HCT116 (cell line): ENCODE data around the gene ARHGEF9. TPM values are rescaled to one million over a fixed set of nuclear protein-coding genes. Genes with fewer than 3 reads are reported as not detected.

ENCODE experiments used
- ATAC-seq: fragments of 200-7000 bp; cut with Tn5 transposase; 2 replicates; pipeline ENCODE4 v1.9.1; 2020; ENCODE audit warnings: mild to moderate bottlenecking, moderate library complexity
- BruUV-seq: library from RNA; stranded (reverse); fragments of 400-500 nt; replicated peaks from 2 replicates; lab custom pipeline; 2021; lab: Mats Ljungman, UMichigan
- CTCF ChIA-PET: fragments of 300-600 bp; sonication (Branson Sonifier 250); formaldehyde crosslinking; loops from one replicate; lab custom pipeline; 2021; ENCODE audit warnings: antibody characterized with exemption; lab: Charles Lee
- POLR2A ChIA-PET: fragments of 300-600, 350-600 bp; sonication (Branson Sonifier 250); formaldehyde crosslinking; loops from one replicate; lab custom pipeline; 2021; ENCODE audit warnings: antibody characterized with exemption; lab: Charles Lee
- RAD21 ChIA-PET, 2 experiments: fragments of 300-600 bp; sonication (Branson Sonifier 250); formaldehyde crosslinking; loops; one replicate each; lab custom pipeline; 2023; ENCODE audit warnings: low total read pairs in 2 of 2; ENCODE audit not compliant: uncharacterized antibody in 2 of 2, unreplicated experiment in 2 of 2, low non-redundant PET in 1 of 2; lab: Charles Lee
- DNase-seq: peaks from one replicate; pipeline ENCODE4 v3.0.0-alpha.2; 2010; ENCODE audit warnings: low read depth, low spot score
- H2AFZ ChIP-seq: fragments of 200-600 bp; shearing (Covaris generic), sonication (generic); 2 replicates; pipeline ENCODE4 v1.6.1; 2017; ENCODE audit warnings: low read depth, mixed run types, mixed read lengths, antibody characterized with exemption, low read length; ENCODE audit not compliant: poor library complexity, severe bottlenecking
- H3K27ac ChIP-seq: 2 replicates; pipeline ENCODE4 v1.5.1; 2012; ENCODE audit warnings: low read depth, low read length
- H3K27me3 ChIP-seq: fragments of 200-600 bp; sonication (generic); 2 replicates; pipeline ENCODE4 v1.6.1; 2016; ENCODE audit warnings: mixed run types, low read length, mixed read lengths; ENCODE audit not compliant: insufficient read depth
- H3K36me3 ChIP-seq, 2 experiments: fragments of 200-500 bp in 1 of 2; fragments of 200-600 bp in 1 of 2; sonication (Bioruptor generic) in 1 of 2; sonication (generic) in 1 of 2; 2 replicates each; pipeline versions ENCODE4 v1.5.1 to v1.6.1; 2014 to 2016; ENCODE audit warnings: low read length in 2 of 2, inconsistent platforms in 1 of 2, mixed read lengths in 1 of 2, mixed run types in 1 of 2; ENCODE audit not compliant: insufficient read depth in 2 of 2, control insufficient read depth in 1 of 2
- H3K4me1 ChIP-seq, 2 experiments: fragments of 200-600 bp in 1 of 2; sonication (generic) in 1 of 2; 2 replicates each; pipeline versions ENCODE4 v1.5.1 to v1.6.1; 2012 to 2017; ENCODE audit warnings: low read length in 2 of 2, inconsistent platforms in 1 of 2, mild to moderate bottlenecking in 1 of 2, mixed read lengths in 1 of 2, mixed run types in 1 of 2, moderate library complexity in 1 of 2; ENCODE audit not compliant: insufficient read depth in 2 of 2, control insufficient read depth in 1 of 2
- H3K4me2 ChIP-seq: fragments of 200-600 bp; sonication (generic); 2 replicates; pipeline ENCODE4 v1.6.1; 2017; ENCODE audit warnings: mixed run types, low read length, mixed read lengths
- H3K4me3 ChIP-seq, 2 experiments: fragments of 200-600 bp in 1 of 2; sonication (generic) in 1 of 2; replicated peaks in 1 of 2; 2 replicates each; pipeline ENCODE4 v1.5.1; 2011 to 2016; ENCODE audit warnings: low read length in 2 of 2, control low read depth in 1 of 2, low read depth in 1 of 2, mild to moderate bottlenecking in 1 of 2, mixed read lengths in 1 of 2, mixed run types in 1 of 2
- H3K79me2 ChIP-seq: fragments of 200-600 bp; sonication (generic); 2 replicates; pipeline ENCODE4 v1.6.1; 2017; ENCODE audit warnings: mild to moderate bottlenecking, mixed run types, low read length, moderate library complexity, mixed read lengths; ENCODE audit not compliant: insufficient read depth
- H3K9ac ChIP-seq: fragments of 200-600 bp; sonication (generic); 2 replicates; pipeline ENCODE4 v1.6.1; 2016; ENCODE audit warnings: low read length, mixed read lengths
- H3K9me2 ChIP-seq: fragments of 200-600 bp; sonication (generic), shearing (Covaris generic); 2 replicates; pipeline ENCODE4 v1.6.1; 2017; ENCODE audit warnings: mixed run types, mild to moderate bottlenecking, moderate library complexity; ENCODE audit not compliant: insufficient read depth
- H3K9me3 ChIP-seq, 2 experiments: fragments of 200-500 bp in 1 of 2; fragments of 200-600 bp in 1 of 2; sonication (Bioruptor generic) in 1 of 2; sonication (generic) in 1 of 2; 2 replicates each; pipeline ENCODE4 v1.6.1; 2014 to 2017; ENCODE audit warnings: low read length in 2 of 2, mixed read lengths in 2 of 2, inconsistent platforms in 1 of 2, low read depth in 1 of 2, mild to moderate bottlenecking in 1 of 2, mixed run types in 1 of 2, moderate library complexity in 1 of 2; ENCODE audit not compliant: control insufficient read depth in 1 of 2, insufficient read depth in 1 of 2
- H4K20me1 ChIP-seq: fragments of 200-600 bp; sonication (generic), shearing (Covaris generic); 2 replicates; pipeline ENCODE4 v1.6.1; 2017; ENCODE audit warnings: mixed run types, mild to moderate bottlenecking, moderate library complexity; ENCODE audit not compliant: insufficient read depth
- CBX3 ChIP-seq: IDR thresholded peaks from 2 replicates; pipeline ENCODE4 v1.6.1; 2012; ENCODE audit warnings: low read depth
- CEBPB ChIP-seq: IDR thresholded peaks from 2 replicates; pipeline ENCODE4 v1.6.1; 2012; ENCODE audit warnings: low read depth
- EGR1 ChIP-seq: IDR thresholded peaks from 2 replicates; pipeline ENCODE4 v1.6.1; 2012; ENCODE audit warnings: low read depth
- EZH2 ChIP-seq: fragments of 200-600 bp; sonication (generic); IDR thresholded peaks from 2 replicates; pipeline ENCODE4 v1.6.1; 2017; ENCODE audit warnings: antibody characterized with exemption, mixed run types
- FOSL1 ChIP-seq: IDR thresholded peaks from 2 replicates; pipeline ENCODE4 v1.6.1; 2012; ENCODE audit warnings: low read depth
- JUND ChIP-seq: IDR thresholded peaks from 2 replicates; pipeline ENCODE4 v1.6.1; 2012
- POLR2A ChIP-seq: IDR thresholded peaks from 2 replicates; pipeline ENCODE4 v1.7.0; 2011; ENCODE audit warnings: borderline replicate concordance; ENCODE audit not compliant: insufficient read depth, insufficient read length; ENCODE audit errors: extremely low read depth
- RAD21 ChIP-seq: IDR thresholded peaks from 2 replicates; pipeline ENCODE4 v1.6.1; 2012; ENCODE audit warnings: low read depth, mild to moderate bottlenecking
- SP1 ChIP-seq: IDR thresholded peaks from 2 replicates; pipeline ENCODE4 v1.6.1; 2012; ENCODE audit warnings: low read depth
- ZFX ChIP-seq: fragments of 450-650 bp; IDR thresholded peaks from 2 replicates; pipeline ENCODE4 v1.6.1; 2017
- ZNF274 ChIP-seq: fragments of 200-500 bp; sonication (Bioruptor generic); IDR thresholded peaks from 2 replicates; pipeline ENCODE4 v1.6.1; 2014; ENCODE audit warnings: mild to moderate bottlenecking, low read depth, low read length, inconsistent platforms
- intact Hi-C: fragments of 100-400 bp; cut with micrococcal nuclease; formaldehyde crosslinking; loops from 2 replicates; pipeline ENCODE4 v1.10.0; 2022
- total RNA-seq: library from RNA; stranded (reverse); gene quantifications from one replicate; pipeline ENCODE4 v1.2.1, GENCODE V29; 2021; ENCODE audit not compliant: unreplicated experiment
- TF ChIP-seq, protein P1 (sequence below): IDR thresholded peaks from 2 replicates; pipeline ENCODE4 v1.6.1; 2012
- TF ChIP-seq, protein P2 (sequence below), 3 experiments: fragments of 200-600 bp in 1 of 3; sonication (generic) in 1 of 3; IDR thresholded peaks in 2 of 3; conservative IDR thresholded peaks in 1 of 3; 2 replicates each; pipeline ENCODE4 v1.5.1; 2012 to 2017; ENCODE audit warnings: low read depth in 2 of 3, low read length in 2 of 3, antibody characterized with exemption in 1 of 3, borderline replicate concordance in 1 of 3, control low read depth in 1 of 3, mild to moderate bottlenecking in 1 of 3, mixed read lengths in 1 of 3, mixed run types in 1 of 3, moderate library complexity in 1 of 3; ENCODE audit not compliant: insufficient read depth in 1 of 3
- TF ChIP-seq, protein P3 (sequence below): IDR thresholded peaks from 2 replicates; pipeline ENCODE4 v1.6.1; 2012
- TF ChIP-seq, protein P4 (sequence below): IDR thresholded peaks from 2 replicates; pipeline ENCODE4 v1.6.1; 2011; ENCODE audit warnings: mild to moderate bottlenecking, low read length, moderate library complexity; ENCODE audit not compliant: insufficient replicate concordance; ENCODE audit errors: extremely low read depth

The ARHGEF9 gene
- total RNA-seq, 1 experiment from 2014 or later, result 15.0 TPM

DNA sequence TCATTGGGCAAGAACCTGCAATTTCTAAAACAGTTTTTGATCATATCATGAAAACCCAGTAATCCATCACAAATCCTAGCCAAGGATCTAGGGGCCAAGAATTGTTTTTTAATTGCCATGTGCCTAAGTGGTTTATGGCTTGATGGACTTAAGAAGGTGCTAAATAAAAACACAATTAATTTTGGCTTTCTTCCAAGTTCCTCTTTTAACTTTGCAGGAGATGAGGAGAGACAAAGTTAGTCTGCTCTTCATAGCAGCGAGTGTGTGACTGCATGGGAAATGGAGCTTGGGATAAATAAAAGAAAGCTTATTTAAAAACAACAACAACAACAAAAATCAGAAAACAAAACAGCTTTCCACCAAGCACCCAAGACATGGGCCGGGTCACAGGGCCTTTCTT, 41.4 kb downstream of the ARHGEF9 start:
- H2AFZ ChIP-seq, result no peak overlapping the region
- H3K9me2 ChIP-seq, result no peaks in the 10 kb centered on the region
- no peaks in the 10 kb centered on the region for H3K79me2 ChIP-seq
- no TSS peak for BruUV-seq
- H3K9me3 ChIP-seq, result no peaks in the 10 kb centered on the region
- RAD21 ChIA-PET, result no interaction called here
- TF ChIP-seq EGR1, result no peak
- TF ChIP-seq CEBPB, result no peak
- no peak for TF ChIP-seq ZFX
- TF ChIP-seq, protein P1, sequence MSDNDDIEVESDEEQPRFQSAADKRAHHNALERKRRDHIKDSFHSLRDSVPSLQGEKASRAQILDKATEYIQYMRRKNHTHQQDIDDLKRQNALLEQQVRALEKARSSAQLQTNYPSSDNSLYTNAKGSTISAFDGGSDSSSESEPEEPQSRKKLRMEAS, result no peak
- TF ChIP-seq ZNF274, result no peak
- TF ChIP-seq, protein P2, sequence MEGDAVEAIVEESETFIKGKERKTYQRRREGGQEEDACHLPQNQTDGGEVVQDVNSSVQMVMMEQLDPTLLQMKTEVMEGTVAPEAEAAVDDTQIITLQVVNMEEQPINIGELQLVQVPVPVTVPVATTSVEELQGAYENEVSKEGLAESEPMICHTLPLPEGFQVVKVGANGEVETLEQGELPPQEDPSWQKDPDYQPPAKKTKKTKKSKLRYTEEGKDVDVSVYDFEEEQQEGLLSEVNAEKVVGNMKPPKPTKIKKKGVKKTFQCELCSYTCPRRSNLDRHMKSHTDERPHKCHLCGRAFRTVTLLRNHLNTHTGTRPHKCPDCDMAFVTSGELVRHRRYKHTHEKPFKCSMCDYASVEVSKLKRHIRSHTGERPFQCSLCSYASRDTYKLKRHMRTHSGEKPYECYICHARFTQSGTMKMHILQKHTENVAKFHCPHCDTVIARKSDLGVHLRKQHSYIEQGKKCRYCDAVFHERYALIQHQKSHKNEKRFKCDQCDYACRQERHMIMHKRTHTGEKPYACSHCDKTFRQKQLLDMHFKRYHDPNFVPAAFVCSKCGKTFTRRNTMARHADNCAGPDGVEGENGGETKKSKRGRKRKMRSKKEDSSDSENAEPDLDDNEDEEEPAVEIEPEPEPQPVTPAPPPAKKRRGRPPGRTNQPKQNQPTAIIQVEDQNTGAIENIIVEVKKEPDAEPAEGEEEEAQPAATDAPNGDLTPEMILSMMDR (IDR thresholded peaks at IDR 0.05 in 2 of 3, conservative IDR thresholded peaks at IDR 0.05 in 1 of 3; ENCODE audit: borderline replicate concordance in 1 of 3, insufficient read depth in 1 of 3, low read depth in 2 of 3, low read length in 2 of 3), result no peak
- TF ChIP-seq, all 23 proteins: peak for 0
- H4K20me1 ChIP-seq, result no peaks in the 10 kb centered on the region
- no peak overlapping the region for H3K4me2 ChIP-seq
- no peak overlapping the region for H3K4me3 ChIP-seq
- H3K27me3 ChIP-seq, result no peaks in the 10 kb centered on the region
- intact Hi-C loops, result no loop called here
- ChIA-PET POLR2A (no interaction called here), CTCF (no interaction called here)
- no peaks in the 10 kb centered on the region for H3K36me3 ChIP-seq
- no peaks in the 10 kb centered on the region for H3K4me1 ChIP-seq
- no peak overlapping the region for H3K27ac ChIP-seq
- no peak for ATAC-seq
- H3K9ac ChIP-seq, result no peak overlapping the region
- no peak for DNase-seq

DNA sequence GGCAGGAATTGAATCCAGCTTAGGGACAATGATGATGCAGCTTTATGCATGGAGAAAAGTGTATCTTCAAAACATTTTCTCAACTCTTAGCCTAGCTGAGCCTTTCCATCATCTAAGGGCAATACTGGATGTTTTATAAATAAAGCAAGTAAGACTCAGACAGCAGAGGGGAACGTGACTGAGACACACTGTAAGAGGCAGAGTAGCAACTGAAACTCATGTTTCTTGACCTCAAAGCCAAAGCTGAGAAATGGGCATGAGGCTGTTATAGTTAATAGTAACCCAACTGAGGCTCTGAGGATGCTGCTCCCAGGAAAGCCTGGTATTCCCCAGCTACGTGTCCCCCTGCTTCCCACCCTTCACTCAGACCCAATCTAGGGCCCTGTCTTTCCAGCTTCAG, 44.6 kb downstream of the ARHGEF9 start:
- ChIA-PET RAD21 (no interaction called here), CTCF (no interaction called here), POLR2A (no interaction called here)
- H4K20me1 ChIP-seq, result no peaks in the 10 kb centered on the region
- no peaks in the 10 kb centered on the region for H3K4me1 ChIP-seq
- intact Hi-C loops, result no loop called here
- no peak for TF ChIP-seq FOSL1
- no peak for TF ChIP-seq EZH2
- no peak for TF ChIP-seq SP1
- no peak for TF ChIP-seq EGR1
- TF ChIP-seq, protein P1, result no peak
- no peak for TF ChIP-seq POLR2A
- no peak for TF ChIP-seq RAD21
- TF ChIP-seq JUND, result no peak
- no peak for TF ChIP-seq CEBPB
- TF ChIP-seq, protein P3, sequence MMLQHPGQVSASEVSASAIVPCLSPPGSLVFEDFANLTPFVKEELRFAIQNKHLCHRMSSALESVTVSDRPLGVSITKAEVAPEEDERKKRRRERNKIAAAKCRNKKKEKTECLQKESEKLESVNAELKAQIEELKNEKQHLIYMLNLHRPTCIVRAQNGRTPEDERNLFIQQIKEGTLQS, result no peak
- TF ChIP-seq ZFX, result no peak
- TF ChIP-seq, protein P4, sequence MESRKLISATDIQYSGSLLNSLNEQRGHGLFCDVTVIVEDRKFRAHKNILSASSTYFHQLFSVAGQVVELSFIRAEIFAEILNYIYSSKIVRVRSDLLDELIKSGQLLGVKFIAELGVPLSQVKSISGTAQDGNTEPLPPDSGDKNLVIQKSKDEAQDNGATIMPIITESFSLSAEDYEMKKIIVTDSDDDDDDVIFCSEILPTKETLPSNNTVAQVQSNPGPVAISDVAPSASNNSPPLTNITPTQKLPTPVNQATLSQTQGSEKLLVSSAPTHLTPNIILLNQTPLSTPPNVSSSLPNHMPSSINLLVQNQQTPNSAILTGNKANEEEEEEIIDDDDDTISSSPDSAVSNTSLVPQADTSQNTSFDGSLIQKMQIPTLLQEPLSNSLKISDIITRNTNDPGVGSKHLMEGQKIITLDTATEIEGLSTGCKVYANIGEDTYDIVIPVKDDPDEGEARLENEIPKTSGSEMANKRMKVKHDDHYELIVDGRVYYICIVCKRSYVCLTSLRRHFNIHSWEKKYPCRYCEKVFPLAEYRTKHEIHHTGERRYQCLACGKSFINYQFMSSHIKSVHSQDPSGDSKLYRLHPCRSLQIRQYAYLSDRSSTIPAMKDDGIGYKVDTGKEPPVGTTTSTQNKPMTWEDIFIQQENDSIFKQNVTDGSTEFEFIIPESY, result no peak
- no peak for TF ChIP-seq CBX3
- H3K9me3 ChIP-seq, result no peaks in the 10 kb centered on the region
- H3K27me3 ChIP-seq, result no peaks in the 10 kb centered on the region
- no peak overlapping the region for H3K9ac ChIP-seq
- H2AFZ ChIP-seq, result no peak overlapping the region
- no peaks in the 10 kb centered on the region for H3K36me3 ChIP-seq
- DNase-seq, result no peak
- ATAC-seq, result no peak
- no peak overlapping the region for H3K4me3 ChIP-seq
- H3K27ac ChIP-seq, result no peak overlapping the region
- H3K4me2 ChIP-seq, result no peak overlapping the region
- no TSS peak for BruUV-seq
- no peaks in the 10 kb centered on the region for H3K79me2 ChIP-seq
- H3K9me2 ChIP-seq, result no peaks in the 10 kb centered on the region
